Colonic mucosa (tissue), 4 donors: ENCODE data around the gene POU6F2. TPM values are rescaled to one million over a fixed set of nuclear protein-coding genes. Genes with fewer than 3 reads are reported as not detected.
A peak's percentile ranks its signal among the peaks of the same experiment; 100 is the strongest.

Experiments used
- DNase-seq: peaks from one replicate; pipeline ENCODE4 v3.0.0-alpha.2; 2020
- H3K27ac ChIP-seq: fragments of 200-600 bp; one replicate; pipeline ENCODE4 v1.8.0; 2021
- H3K27me3 ChIP-seq: fragments of 200-600 bp; one replicate; pipeline ENCODE4 v1.8.0; 2021
- H3K36me3 ChIP-seq: fragments of 200-600 bp; one replicate; pipeline ENCODE4 v1.8.0; 2021
- H3K4me1 ChIP-seq: fragments of 200-600 bp; one replicate; pipeline ENCODE4 v1.8.0; 2021; ENCODE audit warnings: mild to moderate bottlenecking
- H3K4me3 ChIP-seq: fragments of 200-600 bp; one replicate; pipeline ENCODE4 v1.8.0; 2021
- H3K9ac ChIP-seq, 2 donors: one replicate each; pipeline ENCODE4 v1.7.0; 2013; ENCODE audit warnings: control low read depth in 2 of 2, low read depth in 2 of 2, low read length in 2 of 2
- H3K9me3 ChIP-seq: fragments of 200-600 bp; one replicate; pipeline ENCODE4 v1.8.0; 2021
- intact Hi-C: fragments of 100-400 bp; cut with DNase I; formaldehyde crosslinking; loops from one replicate; pipeline ENCODE4 v1.14.1; 2022
- total RNA-seq, 2 donors: library from RNA; stranded (reverse); fragmentation: NEBNext Ultra II Directional in 1 of 2; extraction: Animal tissue kit (Norgen Biotek cat#: 25700) in 1 of 2; gene quantifications; one replicate each; pipeline ENCODE4 v1.2.1, GENCODE V29; 2021
- TF ChIP-seq, protein P1 (sequence below): fragments of 200-600 bp; IDR thresholded peaks from one replicate; pipeline ENCODE4 v1.8.0; 2022; ENCODE audit warnings: antibody characterized with exemption, mild to moderate bottlenecking
- donor health status: healthy.
- donor health status: DM: no; HTN: no; CAD: no.
- donor health status: DM: no; HTN: no; CAD: no.

POU6F2 gene
- total RNA-seq, 2 donors from 2014 or later: 1.3 TPM; not detected in 1

DNA sequence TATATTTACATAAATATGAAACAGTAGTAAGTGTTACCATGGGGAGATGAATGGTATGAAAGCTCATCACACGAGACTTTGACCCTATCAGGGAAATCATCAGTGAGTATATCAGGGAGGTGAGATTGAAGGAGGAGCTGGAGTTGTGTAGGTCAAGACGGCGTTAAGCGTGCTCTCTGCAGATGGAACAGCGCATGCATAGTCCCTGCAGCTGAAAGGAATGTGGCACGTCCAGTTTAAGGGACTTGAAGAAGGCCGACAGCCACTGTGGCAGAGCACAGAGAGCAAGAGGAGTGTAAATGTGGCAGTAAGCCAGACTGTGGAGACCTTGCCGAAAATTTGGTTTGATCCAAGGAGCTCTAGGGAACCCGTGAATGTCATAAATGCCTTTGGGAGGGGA, 38.9 kb downstream of the POU6F2 start:
- intact Hi-C loops: no loop called here
- Histone ChIP-seq H3K36me3 (no peaks in the 10 kb centered on the region), H3K9ac (no peak overlapping the region), H3K4me1 (no peaks in the 10 kb centered on the region), H3K27ac (no peak overlapping the region), H3K27me3 (no peaks in the 10 kb centered on the region), H3K4me3 (no peak overlapping the region), H3K9me3 (no peaks in the 10 kb centered on the region)
- TF ChIP-seq, protein P1, sequence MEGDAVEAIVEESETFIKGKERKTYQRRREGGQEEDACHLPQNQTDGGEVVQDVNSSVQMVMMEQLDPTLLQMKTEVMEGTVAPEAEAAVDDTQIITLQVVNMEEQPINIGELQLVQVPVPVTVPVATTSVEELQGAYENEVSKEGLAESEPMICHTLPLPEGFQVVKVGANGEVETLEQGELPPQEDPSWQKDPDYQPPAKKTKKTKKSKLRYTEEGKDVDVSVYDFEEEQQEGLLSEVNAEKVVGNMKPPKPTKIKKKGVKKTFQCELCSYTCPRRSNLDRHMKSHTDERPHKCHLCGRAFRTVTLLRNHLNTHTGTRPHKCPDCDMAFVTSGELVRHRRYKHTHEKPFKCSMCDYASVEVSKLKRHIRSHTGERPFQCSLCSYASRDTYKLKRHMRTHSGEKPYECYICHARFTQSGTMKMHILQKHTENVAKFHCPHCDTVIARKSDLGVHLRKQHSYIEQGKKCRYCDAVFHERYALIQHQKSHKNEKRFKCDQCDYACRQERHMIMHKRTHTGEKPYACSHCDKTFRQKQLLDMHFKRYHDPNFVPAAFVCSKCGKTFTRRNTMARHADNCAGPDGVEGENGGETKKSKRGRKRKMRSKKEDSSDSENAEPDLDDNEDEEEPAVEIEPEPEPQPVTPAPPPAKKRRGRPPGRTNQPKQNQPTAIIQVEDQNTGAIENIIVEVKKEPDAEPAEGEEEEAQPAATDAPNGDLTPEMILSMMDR: no peak
- peak; percentile 24 for DNase-seq

DNA sequence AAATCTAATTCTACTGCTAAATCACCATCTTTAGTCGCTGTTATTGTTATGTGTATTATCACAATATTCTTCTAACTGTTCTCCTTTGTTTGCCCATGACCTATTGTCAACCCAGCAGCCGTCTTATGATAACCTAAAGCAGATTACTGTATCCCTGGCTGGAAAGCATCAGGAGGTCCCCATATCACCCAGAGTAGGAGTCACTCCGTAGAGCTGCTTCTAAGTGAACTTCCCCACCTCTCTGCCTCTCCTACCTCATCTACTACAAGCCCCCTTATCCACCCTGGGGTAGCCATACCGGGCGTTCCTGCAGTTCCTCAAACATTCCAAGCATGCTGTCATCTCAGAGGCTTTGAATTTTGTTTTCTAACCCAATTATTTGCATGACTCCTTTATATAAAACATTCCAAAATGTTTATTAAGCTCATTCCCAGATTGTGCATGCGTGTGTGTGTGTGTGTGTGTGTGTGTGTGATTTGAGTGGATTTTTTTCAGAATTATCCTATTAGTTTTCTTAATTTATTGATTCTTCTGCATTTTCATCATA, 39.7 kb downstream of the POU6F2 start:
- Histone ChIP-seq H3K4me3 (no peak overlapping the region), H3K36me3 (no peaks in the 10 kb centered on the region), H3K27ac (no peak overlapping the region), H3K9ac (no peak overlapping the region), H3K9me3 (no peaks in the 10 kb centered on the region), H3K4me1 (no peaks in the 10 kb centered on the region), H3K27me3 (no peaks in the 10 kb centered on the region)
- TF ChIP-seq, protein P1: no peak
- DNase-seq: no peak
- intact Hi-C loops: no loop called here

DNA sequence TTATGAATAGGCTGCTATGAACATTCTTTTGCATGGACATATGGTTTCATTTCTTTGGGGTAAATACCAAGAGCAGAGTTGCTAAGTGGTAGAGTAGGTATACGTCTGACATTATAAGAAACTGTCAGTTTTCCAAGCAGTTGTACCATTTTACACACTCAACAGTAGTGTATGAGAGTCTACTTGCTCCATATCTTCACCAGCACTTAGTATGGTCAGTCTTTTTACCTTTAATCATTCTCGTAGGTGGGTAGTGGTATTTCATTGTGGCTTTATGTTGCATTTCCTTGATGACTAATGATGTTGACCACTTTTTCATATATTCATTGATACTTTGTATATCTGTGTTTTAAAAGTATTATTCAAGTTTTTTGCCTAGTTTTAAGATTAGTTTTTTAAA, 45.1 kb downstream of the POU6F2 start:
- Histone ChIP-seq H3K27me3 (no peaks in the 10 kb centered on the region), H3K4me3 (no peak overlapping the region), H3K36me3 (no peaks in the 10 kb centered on the region), H3K4me1 (no peaks in the 10 kb centered on the region), H3K9ac (no peak overlapping the region), H3K9me3 (no peaks in the 10 kb centered on the region), H3K27ac (no peak overlapping the region)
- TF ChIP-seq, protein P1: no peak
- intact Hi-C loops: no loop called here
- no peak for DNase-seq

DNA sequence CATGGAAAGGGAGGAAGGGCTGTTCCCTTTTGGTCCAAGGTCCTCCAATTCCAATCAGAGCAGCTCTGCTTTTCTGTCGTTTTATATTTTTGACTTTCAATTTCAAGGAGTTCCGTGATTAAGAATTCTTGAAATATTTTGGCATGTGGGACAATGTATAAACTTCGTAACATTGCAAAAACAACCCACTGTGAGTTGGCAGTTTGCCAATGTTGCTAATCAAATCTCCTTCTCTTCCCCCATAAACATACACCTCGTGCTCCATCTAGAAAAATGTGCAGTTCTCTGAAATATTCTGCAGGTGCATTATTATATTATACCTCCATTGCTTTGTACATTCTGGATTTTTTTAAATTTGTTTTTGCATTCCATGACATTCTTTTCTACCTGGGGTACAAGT, 49.8 kb downstream of the POU6F2 start:
- no peaks in the 10 kb centered on the region for H3K4me1 ChIP-seq
- no peak overlapping the region for H3K9ac ChIP-seq
- no peak for DNase-seq
- no peaks in the 10 kb centered on the region for H3K36me3 ChIP-seq
- TF ChIP-seq, protein P1: no peak
- no peaks in the 10 kb centered on the region for H3K9me3 ChIP-seq
- H3K4me3 ChIP-seq: no peak overlapping the region
- intact Hi-C loops: no loop called here
- H3K27ac ChIP-seq: no peak overlapping the region
- H3K27me3 ChIP-seq: no peaks in the 10 kb centered on the region

DNA sequence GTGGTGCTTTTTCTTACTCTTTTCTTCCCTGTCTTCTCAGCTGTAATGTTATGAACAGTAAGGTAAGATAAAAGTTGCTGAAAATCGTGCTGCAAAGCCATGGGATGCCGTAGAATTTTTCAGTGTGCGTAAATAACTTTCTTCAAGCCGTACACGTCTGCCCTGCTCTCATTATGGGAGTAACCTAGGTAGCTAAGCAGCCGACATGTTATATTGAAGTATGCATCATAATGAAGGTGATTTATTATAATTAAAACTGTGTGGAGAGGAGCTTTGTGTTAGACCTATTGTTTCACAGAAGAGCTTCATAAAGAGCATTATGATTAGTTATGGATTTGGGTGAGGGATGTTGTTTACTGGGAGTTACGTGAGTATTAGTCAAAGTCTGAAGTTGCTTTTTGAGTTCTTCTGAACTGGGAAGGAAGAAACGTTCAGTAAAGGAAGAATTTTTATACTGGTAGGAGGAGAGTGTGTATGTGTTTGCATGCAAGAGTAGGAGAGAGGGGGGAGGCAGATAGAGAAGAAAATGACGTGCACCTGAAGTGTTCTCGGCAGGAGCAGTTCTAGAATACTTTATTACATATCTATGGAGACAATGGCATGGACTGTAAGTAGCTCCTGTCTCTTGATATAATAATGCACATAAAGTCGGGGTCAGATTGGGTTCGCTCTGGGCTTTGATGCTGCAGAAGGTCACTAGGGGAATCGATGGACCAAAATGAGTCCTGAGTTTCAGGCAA, 56.3 kb downstream of the POU6F2 start:
- no peak overlapping the region for H3K9ac ChIP-seq
- H3K4me3 ChIP-seq: no peak overlapping the region
- no peaks in the 10 kb centered on the region for H3K4me1 ChIP-seq
- H3K27me3 ChIP-seq: no peaks in the 10 kb centered on the region
- H3K27ac ChIP-seq: no peak overlapping the region
- no peaks in the 10 kb centered on the region for H3K36me3 ChIP-seq
- H3K9me3 ChIP-seq: no peaks in the 10 kb centered on the region
- DNase-seq: no peak
- intact Hi-C loops: no loop called here
- TF ChIP-seq, protein P1: no peak
